ENCODE results near the gene SHISA6.
"Not testable (repeated sequence)": the region's sequence is repeated elsewhere in the genome, so short reads cannot be mapped to it uniquely, and the experiment has no call there.

Gene SHISA6

GRCh38 chr17:11303773-11304394, 62.9 kb downstream of the SHISA6 start:
- Mint-ChIP-seq H3K4me1 (ENCODE audit: low read depth) (no peaks in the 10 kb centered on the region), H3K9me3 (no peaks in the 10 kb centered on the region), H3K27me3 (no peaks in the 10 kb centered on the region), H3K27ac (no peak overlapping the region), H3K36me3 (ENCODE audit: low read depth) (no peaks in the 10 kb centered on the region), H3K4me3 (no peak overlapping the region)

DNA sequence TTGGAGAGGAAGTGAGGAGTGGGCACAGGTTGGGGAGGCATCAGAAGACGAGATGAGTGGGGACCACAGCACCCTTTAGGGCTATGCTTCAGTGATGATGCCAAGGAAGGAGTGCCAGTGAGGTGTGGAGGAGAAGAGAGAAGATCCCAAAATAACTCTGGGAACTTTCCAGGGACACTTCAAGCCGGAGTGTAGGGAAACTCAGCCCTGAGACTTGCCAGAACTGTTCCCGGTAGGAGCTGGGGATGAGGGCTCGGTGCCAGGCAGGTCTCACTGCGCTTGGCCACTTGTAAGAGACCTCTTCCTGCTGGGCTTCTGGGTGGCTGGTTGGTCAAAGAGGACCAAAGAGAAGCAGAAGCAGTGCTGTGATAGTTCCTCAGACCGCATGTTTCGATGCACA, 63.6 kb downstream of the SHISA6 start:
- no peak overlapping the region for H3K4me3 Mint-ChIP-seq

DNA sequence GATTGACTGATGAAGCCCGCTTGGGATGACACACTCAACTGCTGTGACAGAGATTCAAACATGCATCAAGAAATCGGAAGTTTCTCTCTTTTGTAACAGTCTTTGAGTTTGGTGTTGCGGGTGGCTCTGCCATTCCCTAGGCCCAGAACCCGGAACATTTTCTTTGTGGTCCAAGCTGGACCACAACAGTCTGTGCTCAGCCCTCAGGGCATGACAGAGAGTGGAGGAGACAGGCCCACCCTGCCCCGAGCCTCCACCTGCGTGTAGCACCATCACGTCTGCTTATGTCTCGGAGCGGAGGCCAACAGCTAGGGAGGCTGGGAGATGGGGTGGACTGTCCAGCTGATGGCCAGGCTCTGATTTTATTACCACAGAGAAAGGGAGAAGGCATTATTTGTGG, 64.5 kb downstream of the SHISA6 start:
- H3K27ac Mint-ChIP-seq, result no peak overlapping the region
- H3K4me1 Mint-ChIP-seq (ENCODE audit: low read depth), result no peaks in the 10 kb centered on the region
- peaks cover 3% of the 10 kb centered on the region for H3K9me3 Mint-ChIP-seq
- H3K27me3 Mint-ChIP-seq, result no peaks in the 10 kb centered on the region
- H3K36me3 Mint-ChIP-seq (ENCODE audit: low read depth), result no peaks in the 10 kb centered on the region
- no peak overlapping the region for H3K4me3 Mint-ChIP-seq

More for the DNA sequence above, 63.6 kb downstream of the SHISA6 start:
- Mint-ChIP-seq H3K27ac (no peak overlapping the region), H3K9me3 (no peaks in the 10 kb centered on the region), H3K4me1 (ENCODE audit: low read depth) (no peaks in the 10 kb centered on the region), H3K36me3 (ENCODE audit: low read depth) (no peaks in the 10 kb centered on the region), H3K27me3 (no peaks in the 10 kb centered on the region)

DNA sequence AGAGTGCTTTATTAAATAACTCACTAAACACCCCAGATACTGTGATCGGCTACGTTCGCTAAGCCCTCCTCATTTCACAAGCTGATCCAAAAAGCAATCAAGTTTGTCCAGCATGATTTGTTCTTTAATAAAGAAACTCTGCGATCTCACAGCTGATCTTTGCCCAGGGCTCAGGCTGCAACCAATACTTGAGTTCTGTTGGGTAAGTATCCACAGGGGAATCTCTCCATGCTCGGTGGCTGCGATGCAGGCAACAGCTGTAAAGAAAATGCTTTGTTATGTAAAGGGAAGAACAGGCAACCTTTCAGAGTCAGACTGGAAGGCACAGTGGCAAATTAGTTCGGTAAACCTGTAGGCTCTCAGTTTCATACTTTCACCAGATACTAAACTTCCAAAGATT, 67.5 kb downstream of the SHISA6 start:
- Mint-ChIP-seq H3K36me3 (ENCODE audit: low read depth) (no peaks in the 10 kb centered on the region), H3K4me1 (ENCODE audit: low read depth) (no peaks in the 10 kb centered on the region), H3K27ac (no peak overlapping the region), H3K27me3 (no peaks in the 10 kb centered on the region), H3K9me3 (peaks cover 3% of the 10 kb centered on the region), H3K4me3 (no peak overlapping the region)

DNA sequence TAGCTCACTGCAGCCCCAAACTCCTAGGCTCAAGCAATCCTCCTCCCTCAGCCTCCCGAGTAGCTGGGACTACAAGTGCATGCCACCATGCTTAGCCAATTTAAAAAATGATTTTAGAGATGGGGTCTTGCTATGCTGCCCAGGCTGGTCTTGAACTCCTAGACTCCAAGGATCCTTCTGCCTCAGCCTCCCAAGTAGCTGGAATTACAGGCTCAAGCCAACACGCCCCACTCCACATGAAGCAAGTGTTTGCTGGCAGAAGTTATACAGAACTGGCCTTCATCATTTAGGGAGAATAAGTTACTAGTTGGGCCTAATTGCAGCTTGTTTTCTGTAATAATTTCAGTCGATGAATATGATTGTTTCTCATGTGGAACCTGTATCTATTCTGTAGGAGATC, 68.0 kb downstream of the SHISA6 start:
- Mint-ChIP-seq H3K27ac (no peak overlapping the region), H3K4me1 (ENCODE audit: low read depth) (no peaks in the 10 kb centered on the region), H3K4me3 (no peak overlapping the region), H3K27me3 (no peaks in the 10 kb centered on the region), H3K9me3 (peaks cover 3% of the 10 kb centered on the region), H3K36me3 (ENCODE audit: low read depth) (no peaks in the 10 kb centered on the region)

GRCh38 chr17:11309850-11310249, 68.8 kb downstream of the SHISA6 start:
- no peaks in the 10 kb centered on the region for H3K4me1 Mint-ChIP-seq (ENCODE audit: low read depth)
- no peak overlapping the region for H3K4me3 Mint-ChIP-seq
- H3K9me3 Mint-ChIP-seq, result peaks cover 3% of the 10 kb centered on the region
- no peak overlapping the region for H3K27ac Mint-ChIP-seq
- H3K27me3 Mint-ChIP-seq, result no peaks in the 10 kb centered on the region
- no peaks in the 10 kb centered on the region for H3K36me3 Mint-ChIP-seq (ENCODE audit: low read depth)

DNA sequence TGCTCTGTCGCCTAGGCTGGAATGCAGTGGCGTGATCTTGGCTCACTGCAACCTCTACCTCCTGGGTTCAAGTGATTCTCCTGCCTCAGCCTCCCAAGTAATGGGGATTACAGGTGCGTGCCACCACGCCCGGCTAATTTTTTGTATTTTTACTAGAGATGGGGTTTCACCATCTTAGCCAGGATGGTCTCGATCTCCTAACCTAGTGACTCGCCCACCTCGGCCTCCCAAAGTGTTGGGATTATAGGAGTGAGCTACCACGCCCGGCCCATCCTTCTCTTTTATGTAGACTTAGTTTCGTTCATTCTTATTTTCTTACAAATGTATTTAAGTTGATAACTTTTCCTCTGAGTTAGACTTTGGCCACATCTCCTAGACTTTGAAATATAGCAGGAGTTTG, 75.4 kb downstream of the SHISA6 start:
- not testable (repeated sequence) for H3K4me1 Mint-ChIP-seq (ENCODE audit: low read depth); H3K9me3 Mint-ChIP-seq; H3K36me3 Mint-ChIP-seq (ENCODE audit: low read depth); H3K27ac Mint-ChIP-seq; H3K4me3 Mint-ChIP-seq; H3K27me3 Mint-ChIP-seq

- H3K4me1 Mint-ChIP-seq (ENCODE audit: low read depth), result no peaks in the 10 kb centered on the region
- no peaks in the 10 kb centered on the region for H3K27me3 Mint-ChIP-seq
- peaks cover 6% of the 10 kb centered on the region for H3K9me3 Mint-ChIP-seq
- H3K36me3 Mint-ChIP-seq (ENCODE audit: low read depth), result no peaks in the 10 kb centered on the region
- no peak overlapping the region for H3K4me3 Mint-ChIP-seq
- H3K27ac Mint-ChIP-seq, result no peak overlapping the region
These were observed 77.2 kb downstream of the SHISA6 start for GRCh38 chr17:11318207-11318606.

GRCh38 chr17:11319894-11320293, 78.9 kb downstream of the SHISA6 start:
- Mint-ChIP-seq H3K27me3 (no peaks in the 10 kb centered on the region), H3K4me3 (no peak overlapping the region), H3K9me3 (peaks cover 6% of the 10 kb centered on the region), H3K4me1 (ENCODE audit: low read depth) (no peaks in the 10 kb centered on the region), H3K36me3 (ENCODE audit: low read depth) (no peaks in the 10 kb centered on the region), H3K27ac (no peak overlapping the region)

- H3K9me3 Mint-ChIP-seq, result peaks cover 6% of the 10 kb centered on the region
- no peaks in the 10 kb centered on the region for H3K36me3 Mint-ChIP-seq (ENCODE audit: low read depth)
- no peaks in the 10 kb centered on the region for H3K27me3 Mint-ChIP-seq
- H3K4me3 Mint-ChIP-seq, result no peak overlapping the region
- no peak overlapping the region for H3K27ac Mint-ChIP-seq
- H3K4me1 Mint-ChIP-seq (ENCODE audit: low read depth), result no peaks in the 10 kb centered on the region
These were observed 83.0 kb downstream of the SHISA6 start for GRCh38 chr17:11324021-11324420.

- Mint-ChIP-seq H3K4me1 (ENCODE audit: low read depth) (no peaks in the 10 kb centered on the region), H3K27me3 (no peaks in the 10 kb centered on the region), H3K9me3 (peaks cover 6% of the 10 kb centered on the region), H3K36me3 (ENCODE audit: low read depth) (no peaks in the 10 kb centered on the region), H3K27ac (no peak overlapping the region), H3K4me3 (no peak overlapping the region)
These were observed 83.9 kb downstream of the SHISA6 start for GRCh38 chr17:11324846-11325420.

GRCh38 chr17:11326492-11326891, 85.5 kb downstream of the SHISA6 start:
- no peak overlapping the region for H3K27ac Mint-ChIP-seq
- H3K27me3 Mint-ChIP-seq, result no peaks in the 10 kb centered on the region
- H3K4me3 Mint-ChIP-seq, result no peak overlapping the region
- peaks cover 5% of the 10 kb centered on the region for H3K9me3 Mint-ChIP-seq
- H3K36me3 Mint-ChIP-seq (ENCODE audit: low read depth), result no peaks in the 10 kb centered on the region
- H3K4me1 Mint-ChIP-seq (ENCODE audit: low read depth), result no peaks in the 10 kb centered on the region

DNA sequence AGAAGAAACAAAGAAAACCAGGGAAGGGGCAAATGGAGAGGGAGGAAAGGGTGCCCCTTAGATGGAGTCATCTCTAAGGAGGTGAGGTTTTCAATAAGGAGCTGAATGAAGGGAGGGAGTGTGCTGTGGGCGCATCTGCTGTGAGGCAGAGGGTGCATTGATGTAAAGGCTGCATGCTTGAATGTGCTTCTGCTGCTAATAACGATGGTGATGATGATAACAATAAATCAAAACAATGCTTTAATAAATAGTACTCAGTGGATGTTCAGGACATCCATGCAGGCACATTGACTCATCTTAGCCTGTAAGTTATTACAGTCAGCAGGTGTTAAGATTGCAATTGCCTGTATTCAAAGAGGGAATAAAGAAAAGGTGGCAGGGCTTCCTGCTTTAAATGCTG, 87.8 kb downstream of the SHISA6 start:
- no peak overlapping the region for H3K27ac Mint-ChIP-seq
- H3K36me3 Mint-ChIP-seq (ENCODE audit: low read depth), result no peaks in the 10 kb centered on the region
- no peaks in the 10 kb centered on the region for H3K9me3 Mint-ChIP-seq
- H3K27me3 Mint-ChIP-seq, result no peaks in the 10 kb centered on the region
- H3K4me1 Mint-ChIP-seq (ENCODE audit: low read depth), result no peaks in the 10 kb centered on the region
- no peak overlapping the region for H3K4me3 Mint-ChIP-seq

DNA sequence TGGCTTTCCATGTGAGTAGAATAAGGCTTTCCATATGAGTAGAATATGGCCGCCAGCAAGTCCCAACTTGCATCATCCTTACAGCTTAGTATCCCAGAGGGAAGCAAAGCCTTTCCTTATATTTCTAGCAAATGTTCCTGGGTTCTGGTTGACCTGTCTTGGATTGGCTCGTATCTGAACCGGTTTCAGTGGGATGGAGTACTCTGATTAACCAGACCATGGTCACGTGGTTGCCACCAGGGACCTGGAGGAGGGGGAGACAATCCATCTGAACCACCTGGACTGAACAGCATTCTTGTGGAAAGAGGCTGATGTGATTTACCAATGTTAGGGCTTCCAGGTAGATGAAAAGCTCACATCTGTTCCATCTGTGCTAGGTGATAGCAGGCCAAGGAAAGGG, 89.0 kb downstream of the SHISA6 start:
- no peaks in the 10 kb centered on the region for H3K9me3 Mint-ChIP-seq
- H3K4me3 Mint-ChIP-seq, result no peak overlapping the region
- no peaks in the 10 kb centered on the region for H3K4me1 Mint-ChIP-seq (ENCODE audit: low read depth)
- H3K27ac Mint-ChIP-seq, result no peak overlapping the region
- no peaks in the 10 kb centered on the region for H3K36me3 Mint-ChIP-seq (ENCODE audit: low read depth)
- H3K27me3 Mint-ChIP-seq, result no peaks in the 10 kb centered on the region

- Mint-ChIP-seq H3K27ac (no peak overlapping the region), H3K36me3 (ENCODE audit: low read depth) (no peaks in the 10 kb centered on the region)
These were observed 89.8 kb downstream of the SHISA6 start for GRCh38 chr17:11330826-11331225.

More at GRCh38 chr17:11330826-11331225, 89.8 kb downstream of the SHISA6 start:
- Mint-ChIP-seq H3K9me3 (no peaks in the 10 kb centered on the region), H3K4me1 (ENCODE audit: low read depth) (no peaks in the 10 kb centered on the region), H3K4me3 (no peak overlapping the region), H3K27me3 (no peaks in the 10 kb centered on the region)
